DMS153 treated with DMSO at 0.1 percent for 48 hours (cell line): ENCODE data around the gene FBXL3.

ENCODE experiments used
- DNase-seq: peaks from one replicate; lab custom pipeline; 2025; ENCODE audit not compliant: unreplicated experiment; lab: John Stamatoyannopoulos, UW

FBXL3 gene

GRCh38 chr13:77026861-77027621, at the start of gene FBXL3:
FBXL3 (minus strand) TSS chr13:77027159; CDS start chr13:77021860, 5,299 bp downstream.
- peak; percentile 77 for DNase-seq

- DNase-seq, result no peak
These were observed 40.6 kb upstream of the FBXL3 start for GRCh38 chr13:77067519-77067918.

- DNase-seq, result no peak
These were observed 38.6 kb upstream of the FBXL3 start for GRCh38 chr13:77065461-77066147.

DNA sequence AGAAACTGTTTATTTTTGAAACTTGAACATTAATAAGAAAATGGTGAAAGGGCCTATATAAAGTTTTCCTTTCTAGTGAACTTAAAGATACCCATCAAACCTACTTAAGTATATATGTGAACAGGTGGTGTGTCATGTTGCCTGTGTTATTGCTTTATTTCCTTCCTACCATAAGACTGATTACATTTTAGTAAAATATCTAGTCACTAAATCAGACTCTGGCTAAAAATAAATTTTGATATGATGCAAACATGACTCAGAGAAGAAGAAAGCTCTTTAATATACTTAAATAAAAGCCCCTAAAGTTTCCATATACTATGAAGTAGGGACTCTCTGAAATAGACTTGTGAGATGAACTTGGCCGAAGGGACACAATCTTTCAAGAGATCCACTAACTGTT, 35.1 kb upstream of the FBXL3 start:
- DNase-seq, result no peak

GRCh38 chr13:77061362-77061761, 34.4 kb upstream of the FBXL3 start:
- DNase-seq, result no peak

- no peak for DNase-seq
These were observed 29.9 kb upstream of the FBXL3 start for GRCh38 chr13:77056886-77057285.

DNA sequence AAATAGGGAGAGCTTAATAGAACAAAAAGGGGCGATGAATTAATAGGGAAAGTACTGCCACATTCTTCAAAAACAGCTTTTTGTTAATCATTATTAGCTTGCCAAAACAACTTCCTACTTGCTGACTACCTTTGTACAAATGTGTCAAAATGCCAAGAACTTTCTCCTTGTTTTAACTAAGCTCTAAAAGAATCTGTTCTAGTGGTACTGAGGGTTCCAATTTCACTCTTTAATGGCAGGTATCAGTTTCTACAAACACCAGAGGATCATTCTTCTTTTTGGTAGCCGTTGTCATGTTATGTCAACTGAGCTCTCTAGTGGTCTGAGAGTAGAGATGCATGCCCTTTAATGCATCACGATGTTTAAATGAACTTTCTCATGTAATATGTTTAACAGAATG, 29.4 kb upstream of the FBXL3 start:
- no peak for DNase-seq

DNA sequence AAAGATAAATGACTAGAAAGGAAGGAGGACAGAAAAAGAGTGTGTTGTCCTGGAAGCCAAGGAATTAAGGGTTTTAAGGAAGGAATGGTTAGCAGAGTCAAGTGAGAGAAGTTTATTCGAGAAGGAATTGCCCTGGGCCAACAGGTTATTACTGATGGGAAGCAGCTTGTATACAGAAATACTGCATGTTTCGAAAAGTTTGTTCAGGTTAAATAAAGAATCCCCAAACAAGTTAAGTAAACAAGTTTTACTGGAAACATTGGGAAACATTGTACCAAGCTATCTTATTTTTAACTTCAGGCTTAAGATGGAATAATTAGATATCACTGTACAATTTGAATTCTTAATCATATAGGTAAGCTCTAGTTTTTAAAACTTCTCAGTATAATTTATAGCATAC, 28.2 kb upstream of the FBXL3 start:
- DNase-seq, result no peak

DNA sequence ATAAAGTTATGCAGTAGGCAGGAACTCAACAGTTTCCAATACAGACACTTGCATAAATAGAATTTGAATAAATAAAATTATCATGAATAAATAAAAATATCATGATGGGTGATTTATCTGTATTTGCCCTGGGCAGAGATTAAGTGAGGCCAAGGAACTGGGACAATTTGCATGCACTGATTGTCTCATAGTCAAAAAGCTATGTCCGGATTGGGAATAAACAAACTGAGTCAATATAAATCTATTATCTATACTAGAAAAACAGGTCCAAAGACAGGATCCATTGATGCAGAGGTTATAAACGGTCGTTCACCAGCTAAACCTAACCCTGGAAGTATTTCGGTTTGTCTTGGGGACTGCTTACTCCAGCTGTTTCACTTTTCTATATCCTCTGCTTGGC, 26.2 kb upstream of the FBXL3 start:
- DNase-seq, result no peak

- no peak for DNase-seq
These were observed 21.7 kb upstream of the FBXL3 start for GRCh38 chr13:77048681-77049080.

DNA sequence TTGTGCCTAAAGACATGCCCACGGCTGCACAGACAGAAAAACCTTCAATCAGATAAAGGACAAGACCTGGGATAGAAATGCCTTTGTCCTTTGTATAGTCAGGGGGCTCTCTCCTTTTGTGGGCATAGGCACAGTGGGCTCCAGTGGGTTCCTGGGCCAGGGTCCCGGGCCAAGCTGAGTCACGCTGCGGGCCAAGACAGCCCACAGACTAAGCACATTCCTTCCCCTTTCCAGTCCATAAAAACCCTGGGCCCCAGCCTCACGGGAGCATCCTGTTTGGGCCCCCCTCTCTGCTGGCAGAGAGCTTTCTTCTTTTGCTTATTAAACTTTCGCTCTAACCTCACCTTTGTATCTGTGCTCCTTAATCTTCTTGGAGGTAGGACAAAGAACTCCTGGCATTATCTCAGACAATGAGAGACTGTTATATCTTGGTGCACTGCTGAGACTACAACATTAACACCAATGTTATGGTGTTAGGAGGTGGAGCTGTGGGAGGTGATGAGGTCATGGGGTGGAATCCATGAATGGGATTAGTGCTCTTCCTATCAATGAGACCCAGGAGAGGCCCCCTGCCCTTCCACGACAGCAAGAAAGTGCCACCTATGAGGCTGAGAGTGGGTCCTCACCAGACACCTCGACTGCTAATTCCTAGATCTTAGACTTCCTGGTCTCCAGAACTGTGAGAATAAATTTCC, 20.8 kb upstream of the FBXL3 start:
- DNase-seq, result no peak

GRCh38 chr13:77042566-77043177, 15.7 kb upstream of the FBXL3 start:
- DNase-seq, result no peak

- DNase-seq, result no peak
These were observed 13.9 kb upstream of the FBXL3 start for GRCh38 chr13:77040835-77041234.

GRCh38 chr13:77040076-77040475, 13.1 kb upstream of the FBXL3 start:
- no peak for DNase-seq

DNA sequence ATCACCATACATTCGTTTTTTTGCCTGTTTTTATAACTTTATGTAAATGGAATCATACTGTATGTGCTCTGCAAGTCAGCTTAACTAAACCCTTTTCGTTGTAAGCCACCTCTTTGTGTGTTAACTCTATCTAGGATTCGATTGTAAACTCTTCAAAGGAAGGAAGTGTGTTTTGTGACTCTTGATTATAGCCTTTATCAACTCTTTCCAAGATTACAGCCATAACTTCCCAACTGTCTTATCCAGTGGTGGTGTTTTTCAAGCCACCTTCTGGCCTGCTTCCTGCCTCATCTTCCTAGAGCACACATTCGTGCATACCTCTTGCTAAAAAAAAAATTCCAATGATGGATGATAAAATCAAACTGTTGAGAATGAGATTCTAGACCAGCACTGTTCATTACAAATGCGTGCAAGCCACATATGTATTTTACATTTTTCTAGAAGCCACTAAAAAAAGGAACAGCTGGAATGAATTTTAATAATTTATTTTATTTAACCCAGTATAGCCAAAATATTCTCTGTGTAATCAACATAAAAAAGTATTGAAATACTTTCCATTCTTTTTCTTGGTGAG, 12.0 kb upstream of the FBXL3 start:
- DNase-seq, result no peak

- DNase-seq, result no peak
These were observed 9.3 kb upstream of the FBXL3 start for GRCh38 chr13:77036279-77036678.

DNA sequence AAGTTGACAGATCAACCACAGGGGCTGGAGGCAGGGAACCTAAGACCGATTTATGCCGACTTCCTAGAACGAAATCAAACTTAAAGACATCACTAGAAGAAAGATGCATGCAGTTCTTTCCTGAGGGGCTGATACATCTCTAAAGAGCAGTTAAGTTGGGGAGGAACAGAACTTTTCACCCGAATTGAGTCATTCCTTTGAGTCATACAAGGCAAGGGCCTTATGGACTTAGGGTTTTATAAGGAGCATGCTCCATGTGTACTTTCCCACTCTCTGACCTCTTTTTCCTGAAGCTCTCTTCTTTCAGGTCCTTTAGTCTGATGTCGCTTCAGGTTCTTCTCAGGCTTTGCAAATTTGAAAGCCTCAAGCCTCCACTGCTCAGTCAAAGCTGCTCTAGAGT, 7.9 kb upstream of the FBXL3 start:
- DNase-seq, result no peak

DNA sequence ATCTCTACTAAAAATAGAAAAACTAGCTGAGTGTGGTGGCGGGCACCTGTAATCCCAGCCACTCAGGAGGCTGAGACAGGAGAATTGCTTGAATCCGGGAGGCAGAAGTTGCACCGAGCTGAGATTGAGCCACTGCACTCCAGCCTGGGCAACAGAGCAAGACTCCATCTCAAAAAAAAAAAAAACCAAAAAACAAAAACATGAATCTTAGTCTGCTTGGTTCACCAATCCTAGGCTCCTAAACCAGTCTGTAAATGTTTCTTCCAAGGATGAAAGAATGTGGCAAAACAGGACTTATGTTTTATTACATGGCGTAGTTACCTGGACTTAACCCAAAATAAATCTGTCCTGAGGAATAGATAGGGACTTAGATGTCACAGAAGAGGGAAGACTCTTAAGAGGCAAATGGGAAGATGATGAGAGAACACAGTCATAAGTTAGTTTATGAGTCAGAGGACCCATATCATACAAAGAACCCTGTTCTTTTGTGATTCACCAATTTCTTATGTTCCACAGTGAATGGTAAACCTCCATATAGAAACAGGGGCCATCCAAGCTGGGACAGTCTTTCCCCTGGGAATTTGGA, 6.9 kb upstream of the FBXL3 start:
- DNase-seq, result no peak

GRCh38 chr13:77031656-77032243, 4.8 kb upstream of the FBXL3 start:
- DNase-seq, result no peak

DNA sequence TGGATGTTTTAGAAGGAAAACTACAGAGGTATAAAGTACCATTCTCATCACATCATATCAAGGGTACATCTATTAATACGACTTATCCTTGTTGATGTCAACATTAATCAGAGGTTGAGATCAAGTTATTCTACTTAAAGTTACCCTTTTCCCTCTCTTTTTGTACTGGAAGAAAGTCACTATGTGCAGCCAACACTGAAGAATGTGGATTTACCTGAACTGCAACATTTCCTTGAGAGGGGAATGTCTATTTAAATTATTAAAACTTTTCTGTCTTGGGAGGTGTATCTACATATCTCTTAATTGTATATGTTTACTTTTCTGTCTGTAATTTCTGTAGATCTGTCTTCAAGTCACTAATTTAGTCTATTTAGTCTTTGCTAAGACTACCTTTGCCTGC, 2.5 kb upstream of the FBXL3 start:
- no peak for DNase-seq

DNA sequence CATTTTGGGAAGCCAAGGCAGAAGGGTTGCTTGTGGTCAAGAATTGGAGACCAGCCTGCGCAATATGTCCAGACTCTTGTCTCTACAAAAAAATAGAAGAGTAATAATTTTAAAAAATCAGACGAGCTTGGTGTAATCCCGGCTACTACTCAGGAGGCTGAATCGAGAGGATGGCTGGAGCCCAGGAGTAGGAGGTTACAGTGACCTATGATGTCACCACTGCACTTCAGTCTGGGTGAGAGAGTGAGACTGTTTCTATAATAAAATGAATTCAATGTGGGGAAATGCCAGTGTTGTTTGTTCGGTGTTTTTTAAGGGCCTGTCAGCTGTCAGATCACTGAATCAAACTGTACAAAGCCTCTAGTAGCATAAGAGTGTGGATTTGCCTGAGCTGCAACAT, 1.2 kb upstream of the FBXL3 start:
- DNase-seq, result peak; percentile 73
